GM12878 (cell line): Measurements from ENCODE around the gene SLC22A3. TPM values are rescaled to one million over a fixed set of nuclear protein-coding genes. Genes with fewer than 3 reads are reported as not detected.

Source experiments
- ATAC-seq: fragments of 200-7000 bp; cut with Tn5 transposase; 3 replicates; pipeline ENCODE4 v1.9.1; 2020; ENCODE audit warnings: mild to moderate bottlenecking, moderate library complexity
- BruUV-seq: library from RNA; stranded (reverse); fragments of 400-500 nt; replicated peaks from 2 replicates; lab custom pipeline; 2021; lab: Mats Ljungman, UMichigan
- CTCF ChIA-PET: fragments of 300-600 bp; sonication (Branson Sonifier 250); formaldehyde crosslinking; extraction: SDS; loops from one replicate; lab custom pipeline; 2021; ENCODE audit warnings: inconsistent platforms; lab: Yijun Ruan, JAX
- POLR2A ChIA-PET: fragments of 350-600 bp; formaldehyde crosslinking; extraction: SDS; loops from one replicate; lab custom pipeline; 2021; ENCODE audit warnings: inconsistent platforms; lab: Charles Lee
- RAD21 ChIA-PET: fragments of 300-600 bp; sonication (Branson Sonifier 250); formaldehyde crosslinking; loops from one replicate; lab custom pipeline; 2023; ENCODE audit warnings: antibody characterized with exemption; ENCODE audit not compliant: unreplicated experiment; lab: Charles Lee
- SMC1A ChIA-PET: fragments of 300-600 bp; sonication (Branson Sonifier 250); formaldehyde crosslinking; loops from one replicate; lab custom pipeline; 2023; ENCODE audit not compliant: unreplicated experiment, uncharacterized antibody; lab: Charles Lee
- DNase-seq: peaks from one replicate; pipeline ENCODE4 v3.0.0-alpha.2; 2011; ENCODE audit warnings: low read depth, low spot score
- FAIRE-seq: peaks from 3 replicates; lab custom pipeline; 2011; peaks lifted over from hg19 to GRCh38; lab: Jason Lieb, UNC
- H2AFZ ChIP-seq: 2 replicates; pipeline ENCODE4 v1.6.0; 2011; ENCODE audit warnings: low read depth, low read length, control low read depth; ENCODE audit not compliant: control insufficient read depth
- H3K27ac ChIP-seq: 2 replicates; pipeline ENCODE4 v1.5.1; 2011; ENCODE audit warnings: control low read depth; ENCODE audit not compliant: control insufficient read depth, insufficient read depth
- H3K27me3 ChIP-seq, 2 experiments: replicated peaks in 1 of 2; 2 replicates each; pipeline versions ENCODE4 v1.6.0 to v1.6.1; 2011; ENCODE audit warnings: low read length in 1 of 2; ENCODE audit not compliant: control insufficient read depth in 2 of 2, insufficient read depth in 2 of 2
- H3K36me3 ChIP-seq, 2 experiments: 2 replicates each; pipeline ENCODE4 v1.5.1; 2011; ENCODE audit warnings: low read length in 1 of 2; ENCODE audit not compliant: control insufficient read depth in 2 of 2, insufficient read depth in 2 of 2
- H3K4me1 ChIP-seq: 2 replicates; pipeline ENCODE4 v1.6.1; 2011; ENCODE audit warnings: mild to moderate bottlenecking, low read length, moderate library complexity, mixed read lengths; ENCODE audit not compliant: control insufficient read depth, insufficient read depth
- H3K4me2 ChIP-seq: 2 replicates; pipeline ENCODE4 v1.6.0; 2011; ENCODE audit warnings: control low read depth; ENCODE audit not compliant: control insufficient read depth, insufficient read depth
- H3K4me3 ChIP-seq: fragments of 200-600 bp; sonication (generic); 2 replicates; pipeline ENCODE4 v1.5.1; 2016
- H3K79me2 ChIP-seq: 2 replicates; pipeline ENCODE4 v1.6.0; 2011; ENCODE audit warnings: low read length; ENCODE audit not compliant: control insufficient read depth, insufficient read depth
- H3K9ac ChIP-seq: 2 replicates; pipeline ENCODE4 v1.8.0; 2011; ENCODE audit warnings: low read length, control low read depth, mixed read lengths; ENCODE audit not compliant: control insufficient read depth, insufficient read depth
- H3K9me3 ChIP-seq: replicated peaks from 3 replicates; pipeline ENCODE4 v1.5.1; 2011; ENCODE audit warnings: mild to moderate bottlenecking, low read length; ENCODE audit not compliant: control insufficient read depth, insufficient read depth
- H4K20me1 ChIP-seq: 2 replicates; pipeline ENCODE4 v1.6.0; 2011; ENCODE audit not compliant: control insufficient read depth, insufficient read depth
- BCL11A ChIP-seq: IDR thresholded peaks from 2 replicates; pipeline ENCODE4 v1.6.1; 2011; ENCODE audit warnings: low read depth, low read length
- CHD1 ChIP-seq: IDR thresholded peaks from 2 replicates; pipeline ENCODE4 v1.6.1; 2012; ENCODE audit warnings: low read depth, low read length, improper control_type of control experiment
- CHD2 ChIP-seq: IDR thresholded peaks from 2 replicates; pipeline ENCODE4 v1.6.1; 2011; ENCODE audit warnings: low read depth, low read length, improper control_type of control experiment, borderline replicate concordance
- EP300 ChIP-seq, 2 experiments: fragments of 150-350 bp in 1 of 2; IDR thresholded peaks; 2 replicates each; pipeline ENCODE4 v1.6.1; 2011 to 2012; ENCODE audit warnings: low read depth in 2 of 2, low read length in 2 of 2, borderline replicate concordance in 1 of 2, improper control_type of control experiment in 1 of 2, inconsistent platforms in 1 of 2; ENCODE audit not compliant: control insufficient read depth in 1 of 2
- HDAC2 ChIP-seq: fragments of 200-600 bp; sonication (generic); IDR thresholded peaks from 2 replicates; pipeline ENCODE4 v1.6.1; 2017
- MEF2B ChIP-seq: fragments of 450-650 bp; IDR thresholded peaks from 2 replicates; pipeline ENCODE4 v1.6.1; 2018; ENCODE audit warnings: mild to moderate bottlenecking, moderate library complexity; ENCODE audit not compliant: partially characterized antibody, poor library complexity, severe bottlenecking
- NBN ChIP-seq: fragments of 450-650 bp; IDR thresholded peaks from 2 replicates; pipeline ENCODE4 v1.6.1; 2016
- PML ChIP-seq: IDR thresholded peaks from 2 replicates; pipeline ENCODE4 v1.6.1; 2012; ENCODE audit warnings: low read length, inconsistent platforms
- RB1 ChIP-seq: fragments of 450-650 bp; formaldehyde crosslinking; IDR thresholded peaks from 2 replicates; pipeline ENCODE4 v1.6.1; 2017; ENCODE audit warnings: mild to moderate bottlenecking, borderline replicate concordance
- TCF7 ChIP-seq: IDR thresholded peaks from 2 replicates; pipeline ENCODE4 v1.6.1; 2014; ENCODE audit warnings: antibody characterized with exemption, borderline replicate concordance
- ZNF217 ChIP-seq: fragments of 450-650 bp; IDR thresholded peaks from 2 replicates; pipeline ENCODE4 v1.6.1; 2017; ENCODE audit warnings: antibody characterized with exemption, mild to moderate bottlenecking
- WGBS: methylation state at CpG from one replicate; pipeline ENCODE4 v1.1.6; 2016; ENCODE audit warnings: low lambda C conversion rate; ENCODE audit not compliant: insufficient replicate concordance, insufficient coverage; ENCODE audit errors: missing lambda C conversion rate; 5-methylcytosine and 5-hydroxymethylcytosine counted together
- in situ Hi-C: fragments of 300-500 bp; cut with MboI; formaldehyde crosslinking; loops from 9 replicates; pipeline ENCODE4 v1.14.3; 2018; ENCODE audit warnings: mixed read lengths
- intact Hi-C: fragments of 100-400 bp; cut with micrococcal nuclease; formaldehyde crosslinking; loops from one replicate; pipeline ENCODE4 v1.14.2; 2022; ENCODE audit not compliant: unreplicated experiment
- polyA plus RNA-seq, 11 experiments: library from polyadenylated mRNA; depleted of rRNA in 4 of 11; unstranded in 6 of 11; stranded (reverse) in 5 of 11; fragments of >200 nt; fragmentation: Nextera tagmentation in 4 of 11; fragmentation: Illumina TruSeq in 1 of 11; extraction: Ambion mirVana in 4 of 11; extraction: Trizol in 1 of 11; gene quantifications; 1 replicate in 1 of 11; 2 replicates in 10 of 11; pipeline versions ENCODE4 v1.2.1 to v1.2.3, GENCODE V29; 2011 to 2016; ENCODE audit warnings: inconsistent platforms in 2 of 11, missing spikeins in 2 of 11, low read depth in 1 of 11
- total RNA-seq, 4 experiments: library from RNA; depleted of rRNA in 3 of 4; stranded (reverse); fragments of >200 nt in 3 of 4; fragmentation: Illumina TruSeq in 1 of 4; extraction: Trizol in 1 of 4; gene quantifications; 2 replicates each; pipeline versions ENCODE4 v1.2.1 to v1.2.3, GENCODE V29; 2013 to 2021
- TF ChIP-seq, protein P1 (sequence below): fragments of 450-650 bp; IDR thresholded peaks from 2 replicates; pipeline ENCODE4 v1.6.1; 2018; ENCODE audit warnings: borderline replicate concordance, mild to moderate bottlenecking; ENCODE audit not compliant: partially characterized antibody
- TF ChIP-seq, protein P2 (sequence below): fragments of 450-650 bp; IDR thresholded peaks from 2 replicates; pipeline ENCODE4 v1.6.1; 2017; ENCODE audit warnings: borderline replicate concordance
- TF ChIP-seq, protein P3 (sequence below): fragments of 450-650 bp; IDR thresholded peaks from 2 replicates; pipeline ENCODE4 v1.6.1; 2018; ENCODE audit warnings: mild to moderate bottlenecking, low read depth, moderate library complexity; ENCODE audit not compliant: partially characterized antibody

SLC22A3 gene
- total and polyA plus RNA-seq, 10 of the 15 experiments (the other 5 are each of a cell fraction or from before 2014, with no cell fraction given) = 0.07 to 0.15 TPM; not detected in 8

DNA sequence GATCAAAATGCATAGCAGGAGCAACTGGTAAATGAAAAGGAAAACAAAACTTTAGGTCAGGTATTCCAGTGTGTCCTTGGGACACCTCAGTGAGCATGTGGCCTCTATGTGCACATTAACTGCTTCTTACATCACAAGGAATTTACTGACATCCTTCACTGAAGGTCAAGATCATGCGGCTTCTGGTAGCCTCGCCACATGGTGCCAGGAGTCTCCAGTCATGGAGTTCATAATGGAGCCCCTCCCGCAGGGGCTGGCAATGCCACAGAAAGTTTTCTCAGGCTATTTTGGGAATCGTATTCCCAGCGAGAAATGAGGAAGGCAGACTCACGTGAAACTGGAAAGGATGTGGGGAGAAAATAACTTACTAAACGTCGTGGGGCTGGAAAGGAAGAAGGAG is 19.7 kb upstream of the SLC22A3 start:
- no peaks in the 10 kb centered on the region for H3K79me2 ChIP-seq
- ChIA-PET SMC1A (no interaction called here), CTCF (no interaction called here), POLR2A (no interaction called here), RAD21 (no interaction called here)
- H3K4me2 ChIP-seq = no peak overlapping the region
- H3K27ac ChIP-seq = no peak overlapping the region
- ATAC-seq (no peak), DNase-seq (no peak), FAIRE-seq (no peak)
- no peak for TF ChIP-seq TCF7
- TF ChIP-seq HDAC2 = no peak
- TF ChIP-seq MEF2B = no peak
- TF ChIP-seq BCL11A = no peak
- no peak for TF ChIP-seq NBN
- TF ChIP-seq, protein P1, sequence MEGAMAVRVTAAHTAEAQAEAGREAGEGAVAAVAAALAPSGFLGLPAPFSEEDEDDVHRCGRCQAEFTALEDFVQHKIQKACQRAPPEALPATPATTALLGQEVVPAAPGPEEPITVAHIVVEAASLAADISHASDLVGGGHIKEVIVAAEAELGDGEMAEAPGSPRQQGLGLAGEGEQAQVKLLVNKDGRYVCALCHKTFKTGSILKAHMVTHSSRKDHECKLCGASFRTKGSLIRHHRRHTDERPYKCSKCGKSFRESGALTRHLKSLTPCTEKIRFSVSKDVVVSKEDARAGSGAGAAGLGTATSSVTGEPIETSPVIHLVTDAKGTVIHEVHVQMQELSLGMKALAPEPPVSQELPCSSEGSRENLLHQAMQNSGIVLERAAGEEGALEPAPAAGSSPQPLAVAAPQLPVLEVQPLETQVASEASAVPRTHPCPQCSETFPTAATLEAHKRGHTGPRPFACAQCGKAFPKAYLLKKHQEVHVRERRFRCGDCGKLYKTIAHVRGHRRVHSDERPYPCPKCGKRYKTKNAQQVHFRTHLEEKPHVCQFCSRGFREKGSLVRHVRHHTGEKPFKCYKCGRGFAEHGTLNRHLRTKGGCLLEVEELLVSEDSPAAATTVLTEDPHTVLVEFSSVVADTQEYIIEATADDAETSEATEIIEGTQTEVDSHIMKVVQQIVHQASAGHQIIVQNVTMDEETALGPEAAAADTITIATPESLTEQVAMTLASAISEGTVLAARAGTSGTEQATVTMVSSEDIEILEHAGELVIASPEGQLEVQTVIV = no peak
- no peak for TF ChIP-seq CHD1
- TF ChIP-seq EP300 (IDR thresholded peaks at IDR 0.05; ENCODE audit: borderline replicate concordance in 1 of 2, control insufficient read depth in 1 of 2, low read depth in 2 of 2, low read length in 2 of 2) = no peak
- TF ChIP-seq, protein P2, sequence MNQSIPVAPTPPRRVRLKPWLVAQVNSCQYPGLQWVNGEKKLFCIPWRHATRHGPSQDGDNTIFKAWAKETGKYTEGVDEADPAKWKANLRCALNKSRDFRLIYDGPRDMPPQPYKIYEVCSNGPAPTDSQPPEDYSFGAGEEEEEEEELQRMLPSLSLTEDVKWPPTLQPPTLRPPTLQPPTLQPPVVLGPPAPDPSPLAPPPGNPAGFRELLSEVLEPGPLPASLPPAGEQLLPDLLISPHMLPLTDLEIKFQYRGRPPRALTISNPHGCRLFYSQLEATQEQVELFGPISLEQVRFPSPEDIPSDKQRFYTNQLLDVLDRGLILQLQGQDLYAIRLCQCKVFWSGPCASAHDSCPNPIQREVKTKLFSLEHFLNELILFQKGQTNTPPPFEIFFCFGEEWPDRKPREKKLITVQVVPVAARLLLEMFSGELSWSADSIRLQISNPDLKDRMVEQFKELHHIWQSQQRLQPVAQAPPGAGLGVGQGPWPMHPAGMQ = no peak
- TF ChIP-seq RB1 = no peak
- TF ChIP-seq ZNF217 = no peak
- no peak for TF ChIP-seq CHD2
- TF ChIP-seq PML = no peak
- TF ChIP-seq, protein P3, sequence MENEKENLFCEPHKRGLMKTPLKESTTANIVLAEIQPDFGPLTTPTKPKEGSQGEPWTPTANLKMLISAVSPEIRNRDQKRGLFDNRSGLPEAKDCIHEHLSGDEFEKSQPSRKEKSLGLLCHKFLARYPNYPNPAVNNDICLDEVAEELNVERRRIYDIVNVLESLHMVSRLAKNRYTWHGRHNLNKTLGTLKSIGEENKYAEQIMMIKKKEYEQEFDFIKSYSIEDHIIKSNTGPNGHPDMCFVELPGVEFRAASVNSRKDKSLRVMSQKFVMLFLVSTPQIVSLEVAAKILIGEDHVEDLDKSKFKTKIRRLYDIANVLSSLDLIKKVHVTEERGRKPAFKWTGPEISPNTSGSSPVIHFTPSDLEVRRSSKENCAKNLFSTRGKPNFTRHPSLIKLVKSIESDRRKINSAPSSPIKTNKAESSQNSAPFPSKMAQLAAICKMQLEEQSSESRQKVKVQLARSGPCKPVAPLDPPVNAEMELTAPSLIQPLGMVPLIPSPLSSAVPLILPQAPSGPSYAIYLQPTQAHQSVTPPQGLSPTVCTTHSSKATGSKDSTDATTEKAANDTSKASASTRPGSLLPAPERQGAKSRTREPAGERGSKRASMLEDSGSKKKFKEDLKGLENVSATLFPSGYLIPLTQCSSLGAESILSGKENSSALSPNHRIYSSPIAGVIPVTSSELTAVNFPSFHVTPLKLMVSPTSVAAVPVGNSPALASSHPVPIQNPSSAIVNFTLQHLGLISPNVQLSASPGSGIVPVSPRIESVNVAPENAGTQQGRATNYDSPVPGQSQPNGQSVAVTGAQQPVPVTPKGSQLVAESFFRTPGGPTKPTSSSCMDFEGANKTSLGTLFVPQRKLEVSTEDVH = no peak
- H3K4me3 ChIP-seq = no peak overlapping the region
- no TSS peak for BruUV-seq
- H3K9ac ChIP-seq = no peak overlapping the region
- H4K20me1 ChIP-seq = no peaks in the 10 kb centered on the region
- no peaks in the 10 kb centered on the region for H3K9me3 ChIP-seq
- intact Hi-C loops = no loop called here
- no peak overlapping the region for H2AFZ ChIP-seq
- no peaks in the 10 kb centered on the region for H3K4me1 ChIP-seq
- in situ Hi-C loops = no loop called here
- H3K36me3 ChIP-seq = no peaks in the 10 kb centered on the region
- H3K27me3 ChIP-seq = peaks cover 0 to 3% of the 10 kb centered on the region in 2 experiments; a peak in 2 of 4 replicates
- 14% methylated on average over 8 of the region's 8 CpGs for WGBS
